GM12801 (cell line): ENCODE measurements around the gene COX4I2.

ENCODE experiments used
- CTCF ChIP-seq: IDR thresholded peaks from one replicate; pipeline ENCODE4 v1.5.1; 2011; ENCODE audit warnings: control low read depth; ENCODE audit not compliant: insufficient read length; ENCODE audit errors: extremely low read depth

COX4I2 gene

GRCh38 chr20:31596831-31597480, 40.8 kb upstream of the COX4I2 start:
- TF ChIP-seq CTCF: no peak

DNA sequence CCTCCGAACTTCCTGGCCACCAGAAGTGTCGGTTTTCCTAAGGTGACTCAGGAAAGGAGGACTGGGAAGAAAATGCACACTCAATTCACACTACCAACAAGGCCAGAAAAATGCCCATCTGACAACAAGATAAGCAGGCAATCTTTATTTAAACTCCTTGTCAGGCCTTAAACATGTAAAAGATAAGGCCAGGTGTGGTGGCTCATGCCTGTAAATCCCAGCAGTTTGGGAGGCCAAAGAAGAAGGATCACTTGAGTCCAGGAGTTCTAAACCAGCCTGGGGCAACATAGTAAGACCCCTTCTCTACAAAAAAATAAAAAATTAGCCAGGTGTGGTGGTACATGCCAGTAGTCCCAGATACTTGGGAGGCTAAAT, 40.2 kb upstream of the COX4I2 start:
- no peak for TF ChIP-seq CTCF

GRCh38 chr20:31602431-31602778, 35.3 kb upstream of the COX4I2 start:
- no peak for TF ChIP-seq CTCF

DNA sequence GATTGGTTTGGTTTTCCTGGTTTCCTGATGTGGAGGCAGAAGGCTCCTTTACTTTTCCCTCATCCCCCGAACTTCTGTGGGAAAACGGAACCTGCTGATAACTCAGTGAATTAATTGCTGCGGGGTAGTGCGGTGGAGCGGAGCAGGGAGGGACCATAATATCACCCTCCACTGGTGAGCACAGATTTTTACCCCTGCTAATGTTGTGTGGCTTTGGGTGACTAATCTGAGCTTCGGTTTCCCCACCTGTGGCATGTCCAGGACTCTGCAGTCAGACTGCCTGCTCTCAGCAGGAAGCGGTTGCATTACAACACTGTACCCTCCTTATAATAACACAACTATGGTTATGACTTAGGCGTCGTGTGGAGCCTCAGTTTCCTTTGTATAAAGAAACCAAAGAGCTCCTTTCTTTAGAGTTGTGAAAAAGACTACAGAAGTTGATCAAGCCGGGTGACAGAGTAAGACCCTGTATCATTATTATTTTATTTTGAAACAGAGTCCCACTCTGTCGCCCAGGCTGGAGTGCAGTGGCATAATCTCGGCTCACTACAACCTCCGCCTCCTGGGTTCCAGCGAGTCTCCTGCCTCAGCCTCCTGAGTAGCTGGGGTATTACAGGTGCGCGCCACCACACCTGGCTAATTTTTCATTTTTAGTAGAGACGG, 34.8 kb upstream of the COX4I2 start:
- no peak for TF ChIP-seq CTCF

GRCh38 chr20:31603822-31604566, 33.7 kb upstream of the COX4I2 start:
- no peak for TF ChIP-seq CTCF

GRCh38 chr20:31604567-31605030, 33.1 kb upstream of the COX4I2 start:
- TF ChIP-seq CTCF: no peak

- TF ChIP-seq CTCF: no peak
Observed at GRCh38 chr20:31605031-31605901, 32.4 kb upstream of the COX4I2 start, which contains the start of gene ID1. Gene ID1 (plus strand): TSS chr20:31605289. CDS start chr20:31605388, 99 bp downstream.
